GM12874 (cell line): ENCODE data around the gene PRG3.

ENCODE experiments used
- TF ChIP-seq, protein P1 (sequence below): IDR thresholded peaks from 2 replicates; pipeline ENCODE4 v1.5.1; 2011; ENCODE audit warnings: low read depth, mild to moderate bottlenecking, control low read depth, low read length, moderate library complexity; ENCODE audit not compliant: insufficient read depth

PRG3 gene

DNA sequence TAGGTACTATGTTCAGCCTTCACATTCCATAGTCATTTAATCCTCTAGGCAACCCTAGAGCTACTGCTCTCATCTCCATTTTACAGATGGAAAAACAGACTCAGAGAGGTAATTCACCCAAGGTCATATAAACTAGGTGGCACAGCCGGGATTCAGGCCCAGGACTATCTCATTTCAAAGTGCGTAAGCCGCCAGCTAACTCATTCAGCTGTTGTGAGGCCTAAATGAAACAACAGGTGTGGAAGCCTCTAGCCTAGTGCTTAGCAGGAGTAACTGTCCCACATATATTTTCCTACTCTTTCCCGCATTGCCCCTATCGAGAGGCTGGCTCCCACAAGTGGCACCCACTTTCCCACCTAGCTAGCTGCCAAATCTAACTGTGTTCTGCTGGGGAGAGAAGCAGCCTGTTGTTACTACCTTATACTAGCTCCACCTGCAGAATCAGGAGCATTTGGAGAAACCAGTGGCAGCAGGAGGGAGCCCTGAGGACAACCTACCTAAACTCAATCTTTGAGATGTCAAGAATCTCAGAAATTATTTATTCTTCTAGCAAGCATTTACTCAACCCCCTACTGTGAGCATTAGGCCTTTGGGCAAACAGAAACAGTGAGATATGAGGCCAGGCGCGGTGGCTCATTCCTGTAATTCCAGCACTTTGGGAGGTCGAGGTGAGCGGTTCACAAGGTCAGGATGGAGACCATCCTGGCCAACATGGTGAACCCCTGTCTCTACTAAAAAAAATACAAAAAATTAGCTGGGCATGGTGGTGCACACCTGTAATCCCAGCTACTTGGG lies 20.9 kb downstream of the PRG3 start:
- TF ChIP-seq, protein P1, sequence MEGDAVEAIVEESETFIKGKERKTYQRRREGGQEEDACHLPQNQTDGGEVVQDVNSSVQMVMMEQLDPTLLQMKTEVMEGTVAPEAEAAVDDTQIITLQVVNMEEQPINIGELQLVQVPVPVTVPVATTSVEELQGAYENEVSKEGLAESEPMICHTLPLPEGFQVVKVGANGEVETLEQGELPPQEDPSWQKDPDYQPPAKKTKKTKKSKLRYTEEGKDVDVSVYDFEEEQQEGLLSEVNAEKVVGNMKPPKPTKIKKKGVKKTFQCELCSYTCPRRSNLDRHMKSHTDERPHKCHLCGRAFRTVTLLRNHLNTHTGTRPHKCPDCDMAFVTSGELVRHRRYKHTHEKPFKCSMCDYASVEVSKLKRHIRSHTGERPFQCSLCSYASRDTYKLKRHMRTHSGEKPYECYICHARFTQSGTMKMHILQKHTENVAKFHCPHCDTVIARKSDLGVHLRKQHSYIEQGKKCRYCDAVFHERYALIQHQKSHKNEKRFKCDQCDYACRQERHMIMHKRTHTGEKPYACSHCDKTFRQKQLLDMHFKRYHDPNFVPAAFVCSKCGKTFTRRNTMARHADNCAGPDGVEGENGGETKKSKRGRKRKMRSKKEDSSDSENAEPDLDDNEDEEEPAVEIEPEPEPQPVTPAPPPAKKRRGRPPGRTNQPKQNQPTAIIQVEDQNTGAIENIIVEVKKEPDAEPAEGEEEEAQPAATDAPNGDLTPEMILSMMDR: no peak

- TF ChIP-seq, protein P1: no peak
These were observed 21.6 kb downstream of the PRG3 start for GRCh38 chr11:57359396-57359795.

- TF ChIP-seq, protein P1: no peak
These were observed 22.0 kb downstream of the PRG3 start for GRCh38 chr11:57358991-57359390.

GRCh38 chr11:57358543-57358961 lies 22.4 kb downstream of the PRG3 start:
- TF ChIP-seq, protein P1: no peak

- TF ChIP-seq, protein P1: no peak
These were observed 23.1 kb downstream of the PRG3 start for GRCh38 chr11:57357856-57358255.

DNA sequence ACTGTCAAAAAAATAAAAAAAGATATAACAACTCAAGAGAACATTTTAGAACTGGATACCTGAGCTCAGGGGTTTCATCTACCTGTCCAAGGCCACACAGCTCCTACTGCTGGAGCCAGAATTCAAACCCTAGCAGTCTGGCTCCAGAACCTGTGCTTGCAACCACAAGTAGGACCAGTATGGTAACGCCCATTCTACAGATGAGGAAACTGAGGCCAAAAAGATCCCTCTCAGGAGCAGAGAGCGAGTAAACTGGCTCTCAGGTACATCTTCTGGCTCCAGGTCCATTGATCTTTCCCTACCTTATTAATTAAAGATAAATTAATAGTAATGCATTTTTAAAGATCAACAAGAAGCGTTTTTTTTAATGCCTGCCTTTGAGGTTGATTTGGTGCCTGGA lies 23.6 kb downstream of the PRG3 start:
- TF ChIP-seq, protein P1: no peak

- TF ChIP-seq, protein P1: no peak
These were observed 24.7 kb downstream of the PRG3 start for GRCh38 chr11:57356268-57356667.
